HG02759 (cell line): ENCODE measurements around the gene TAF8.
"Not testable (repeated sequence)": the region's sequence is repeated elsewhere in the genome, so short reads cannot be mapped to it uniquely, and the experiment has no call there.

Source experiments
- ATAC-seq: cut with Tn5 transposase; IDR thresholded peaks from one replicate; pipeline ENCODE4 v1.9.1; 2021; ENCODE audit warnings: mild to moderate bottlenecking, moderate library complexity; ENCODE audit not compliant: unreplicated experiment

The TAF8 gene

GRCh38 chr6:42050297-42051267 lies at the start of gene TAF8:
Gene TAF8 (plus strand): TSS chr6:42050524. CDS start chr6:42050542, 18 bp downstream.
- peak; percentile 76 for ATAC-seq

- no peak for ATAC-seq
These were observed 48.8 kb upstream of the TAF8 start for GRCh38 chr6:42001506-42001905.

- ATAC-seq: not testable (repeated sequence)
These were observed 46.7 kb upstream of the TAF8 start for GRCh38 chr6:42003658-42004057.

GRCh38 chr6:42007286-42008137 lies 42.8 kb upstream of the TAF8 start:
- ATAC-seq: no peak

- ATAC-seq: not testable (repeated sequence)
These were observed 42.2 kb upstream of the TAF8 start for GRCh38 chr6:42008138-42008528.

GRCh38 chr6:42009844-42010184 lies 40.5 kb upstream of the TAF8 start:
- ATAC-seq: no peak

- no peak for ATAC-seq
These were observed 40.0 kb upstream of the TAF8 start for GRCh38 chr6:42010185-42010891.

GRCh38 chr6:42010909-42011308 lies 39.4 kb upstream of the TAF8 start:
- no peak for ATAC-seq

GRCh38 chr6:42012501-42013133 lies 37.7 kb upstream of the TAF8 start:
- no peak for ATAC-seq

GRCh38 chr6:42013134-42013516 lies 37.2 kb upstream of the TAF8 start:
- ATAC-seq: no peak

- ATAC-seq: no peak
These were observed 33.2 kb upstream of the TAF8 start for GRCh38 chr6:42017021-42017643.

GRCh38 chr6:42020967-42021366 lies 29.4 kb upstream of the TAF8 start:
- no peak for ATAC-seq

GRCh38 chr6:42021847-42022754 lies 28.2 kb upstream of the TAF8 start:
- peak; percentile 66 for ATAC-seq

- no peak for ATAC-seq
These were observed 27.5 kb upstream of the TAF8 start for GRCh38 chr6:42022755-42023384.

GRCh38 chr6:42025066-42025844 lies 25.1 kb upstream of the TAF8 start:
- ATAC-seq: peak; percentile 64

- ATAC-seq: no peak
These were observed 24.5 kb upstream of the TAF8 start for GRCh38 chr6:42025845-42026243.

GRCh38 chr6:42026540-42026939 lies 23.8 kb upstream of the TAF8 start:
- no peak for ATAC-seq
